ENCODE measurements around the gene BBS2.
A peak's percentile ranks its signal among the peaks of the same experiment; 100 is the strongest.

BBS2 gene

DNA sequence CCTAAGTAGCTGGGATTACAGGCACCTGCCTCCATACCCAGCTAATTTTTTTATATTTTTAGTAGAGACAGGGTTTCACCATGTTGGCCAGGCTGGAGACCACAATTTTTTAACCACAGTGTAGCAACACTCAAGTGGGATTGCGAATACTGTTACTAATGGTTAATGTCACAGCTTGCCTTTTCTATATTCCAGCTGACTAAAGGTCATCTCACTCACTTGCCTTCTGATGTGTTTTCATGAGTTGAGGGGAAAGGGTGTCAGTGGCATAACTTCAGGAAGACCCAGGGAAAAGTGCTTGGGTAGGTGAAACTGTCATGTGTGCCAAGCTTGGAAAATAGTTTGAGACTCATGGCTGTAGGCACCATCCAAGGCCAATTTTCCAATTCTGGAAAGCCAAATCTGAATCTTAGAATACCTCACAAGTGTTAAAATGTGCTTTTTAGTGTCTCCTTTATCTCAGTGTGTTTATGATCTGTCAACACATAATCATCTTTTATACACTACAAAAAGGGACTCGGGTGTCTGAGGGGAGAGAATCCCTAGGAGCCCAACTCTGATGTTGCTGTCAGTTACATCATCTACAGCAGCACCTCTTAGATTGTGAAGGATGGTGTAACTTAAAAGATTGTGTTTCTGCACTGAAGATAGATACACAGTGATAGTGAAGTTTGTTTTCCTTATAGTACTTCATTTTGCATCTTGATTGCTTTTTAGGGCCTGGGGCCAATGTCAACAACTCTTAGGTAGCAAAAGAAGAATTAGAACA lies 41.4 kb downstream of the BBS2 start:
- no peak for DNase-seq (ENCODE audit: low read depth in 2 of 2)

DNA sequence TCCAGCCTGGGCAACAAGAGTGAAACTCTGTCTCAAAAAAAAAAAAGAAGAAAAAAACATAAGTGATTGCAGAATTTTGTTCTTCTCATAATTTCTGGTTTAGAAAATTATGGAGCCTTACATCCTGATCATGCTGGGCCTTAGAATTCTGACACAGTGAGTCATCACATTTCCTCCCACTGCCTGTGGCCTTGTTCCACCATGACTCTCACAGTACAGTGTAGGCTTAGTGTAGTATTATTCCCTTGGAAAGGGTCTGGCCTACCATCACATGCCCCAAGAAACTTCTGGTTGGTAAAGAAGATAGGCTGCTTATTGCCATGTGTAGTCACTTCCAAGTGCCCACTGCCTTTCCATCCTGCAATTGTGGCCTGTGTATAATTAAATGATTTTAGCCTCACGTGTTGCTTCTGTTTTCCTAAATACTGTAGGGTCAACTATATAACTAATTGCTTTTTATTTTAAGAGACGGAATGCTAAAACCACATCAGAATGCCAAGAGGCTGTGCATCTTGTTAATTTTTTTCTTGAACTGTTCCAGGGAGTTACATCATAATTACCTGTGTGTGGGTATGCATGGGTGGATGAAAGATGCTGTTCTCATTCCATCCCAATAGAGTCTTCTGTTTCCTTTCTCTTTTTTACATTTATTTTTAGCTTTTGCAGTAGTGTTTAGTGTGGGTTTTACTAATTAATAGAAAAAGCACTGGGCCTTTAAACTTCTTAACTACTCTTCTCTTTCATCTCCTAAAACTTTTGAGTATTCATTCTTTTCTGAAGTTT lies 42.5 kb downstream of the BBS2 start:
- no peak for DNase-seq (ENCODE audit: low read depth in 2 of 2)

DNA sequence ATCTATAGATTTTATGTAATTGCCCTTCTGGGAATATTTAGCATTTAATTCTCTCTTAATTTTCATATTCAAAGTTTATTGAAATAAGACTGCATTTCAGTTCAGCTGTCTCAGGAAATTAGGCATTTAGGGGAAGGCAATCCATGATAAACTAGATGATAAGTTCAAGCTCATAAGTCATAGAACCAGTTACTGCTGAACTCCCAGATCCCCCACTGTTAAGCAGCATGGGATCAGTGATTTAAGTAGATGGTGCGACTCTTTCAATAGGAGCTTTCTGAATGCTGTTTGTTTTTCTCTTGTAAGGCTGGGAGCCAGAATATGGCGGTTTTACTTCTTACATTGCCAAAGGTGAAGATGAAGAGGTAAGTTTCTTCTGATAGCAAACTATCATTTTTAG lies 44.6 kb downstream of the BBS2 start:
- no peak for DNase-seq (ENCODE audit: low read depth in 2 of 2)

DNA sequence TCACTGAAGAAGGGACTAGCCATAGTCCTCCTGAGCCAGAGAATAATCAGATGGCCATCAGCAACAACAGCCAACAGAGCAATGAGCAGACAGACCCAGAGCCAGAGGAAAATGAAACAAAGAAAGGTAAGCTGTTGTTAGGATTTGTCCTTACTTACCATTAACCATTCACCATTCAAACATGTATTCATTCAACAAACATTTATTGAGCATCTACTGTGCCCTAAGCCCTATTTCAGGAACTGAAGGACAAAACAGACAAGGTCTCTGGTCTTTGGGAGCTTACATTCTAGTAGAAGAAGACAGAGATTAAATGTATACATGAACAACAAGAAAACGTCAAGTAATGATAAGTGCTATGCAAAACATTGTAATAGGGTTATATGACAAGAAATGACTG lies 49.2 kb downstream of the BBS2 start:
- no peak for DNase-seq (ENCODE audit: low read depth in 2 of 2)

DNA sequence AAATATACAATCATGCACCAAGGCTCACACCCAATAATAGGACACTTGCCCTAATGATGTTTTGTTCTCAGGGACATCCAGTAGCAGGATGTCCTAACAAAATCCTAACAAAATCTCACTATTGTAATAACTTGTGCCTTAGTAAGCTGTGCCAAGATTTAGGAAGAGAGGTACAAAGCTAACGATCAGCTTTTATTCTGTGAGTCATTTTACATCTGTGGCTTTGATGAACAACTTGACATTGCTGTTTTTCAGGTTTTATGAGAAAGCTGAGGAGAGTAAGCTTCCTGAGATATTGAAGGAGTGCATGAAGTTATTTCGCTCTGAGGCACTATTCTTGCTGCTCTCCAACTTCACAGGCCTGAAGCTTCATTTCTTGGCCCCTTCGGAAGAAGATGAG lies 49.6 kb downstream of the BBS2 start:
- DNase-seq (ENCODE audit: low read depth in 2 of 2), result no peak

DNA sequence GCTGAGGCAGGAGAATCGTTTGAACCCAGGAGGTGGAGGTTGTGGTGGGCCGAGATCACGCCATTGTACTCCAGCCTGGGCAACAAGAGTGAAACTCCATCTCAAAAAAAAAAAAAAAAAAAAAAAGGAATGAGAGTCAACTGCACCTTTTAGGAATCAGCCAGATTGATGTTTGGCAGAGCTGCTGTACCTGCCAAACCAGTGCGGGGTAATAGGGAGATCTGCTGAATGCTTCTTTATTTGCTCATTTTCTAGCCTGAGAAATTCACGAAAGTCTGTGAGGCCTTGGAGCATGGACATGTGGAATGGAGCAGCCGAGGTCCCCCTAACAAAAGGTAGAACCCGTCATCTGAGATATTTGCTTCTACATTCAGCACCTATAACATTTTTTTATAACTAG lies 50.1 kb downstream of the BBS2 start:
- DNase-seq (ENCODE audit: low read depth in 2 of 2), result no peak

DNA sequence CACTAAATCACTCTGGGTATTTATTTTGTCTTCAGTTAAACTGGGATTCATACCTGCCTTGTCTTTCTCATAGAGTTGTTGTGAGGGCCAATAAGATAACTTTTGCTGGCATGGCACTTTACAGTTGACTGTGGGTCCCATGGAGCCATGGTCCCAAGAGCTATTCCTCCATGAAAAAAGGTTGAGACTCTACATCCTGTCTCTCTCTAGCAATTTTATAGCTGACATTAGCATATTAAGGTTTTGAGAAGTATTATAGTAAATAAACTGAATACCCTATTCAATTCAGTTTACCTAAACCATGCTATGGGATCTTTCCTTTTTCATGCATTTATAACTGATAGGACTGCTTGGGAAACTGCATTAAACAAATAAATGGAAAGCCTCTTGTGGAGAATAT lies 51.0 kb downstream of the BBS2 start:
- no peak for DNase-seq (ENCODE audit: low read depth in 2 of 2)

DNA sequence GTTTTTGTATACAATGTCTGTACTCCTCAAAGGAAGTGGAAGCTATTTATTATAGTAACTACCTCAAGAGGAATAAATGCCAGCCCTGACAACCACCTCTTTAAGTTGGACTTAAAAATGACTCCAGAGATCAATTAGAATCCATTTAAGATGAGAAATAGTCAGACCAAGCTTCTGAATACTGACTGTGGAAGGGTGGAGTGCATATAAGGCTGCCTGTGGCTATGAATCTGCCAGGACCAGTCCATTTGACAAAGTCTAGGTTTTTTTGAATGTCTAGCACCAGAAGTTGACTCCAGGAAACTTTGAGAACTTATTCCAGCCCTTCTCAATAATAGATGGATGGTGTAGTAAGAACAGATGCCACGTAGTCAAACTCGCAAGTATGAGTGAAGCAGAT lies 53.5 kb downstream of the BBS2 start:
- DNase-seq (ENCODE audit: low read depth in 2 of 2), result no peak

DNA sequence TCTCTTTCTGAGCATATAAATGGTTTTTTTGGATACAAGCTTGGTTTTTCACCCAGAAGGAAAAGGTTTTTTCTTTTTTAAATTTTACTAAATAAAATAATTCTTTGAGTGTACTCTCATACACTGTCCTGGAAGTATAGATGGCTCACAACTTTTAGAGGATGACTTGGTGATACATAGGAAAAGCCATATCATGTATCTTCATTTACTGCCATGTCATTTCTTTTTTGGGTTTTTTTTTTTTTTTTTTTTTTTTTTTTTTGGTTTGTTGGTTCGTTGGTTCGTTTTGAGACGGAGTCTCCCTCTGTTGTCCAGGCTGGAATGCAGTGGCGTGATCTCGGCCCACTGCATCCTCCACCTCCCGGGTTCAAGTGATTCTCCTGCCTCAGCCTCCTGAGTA lies 56.7 kb downstream of the BBS2 start:
- no peak for DNase-seq (ENCODE audit: low read depth in 2 of 2)

DNA sequence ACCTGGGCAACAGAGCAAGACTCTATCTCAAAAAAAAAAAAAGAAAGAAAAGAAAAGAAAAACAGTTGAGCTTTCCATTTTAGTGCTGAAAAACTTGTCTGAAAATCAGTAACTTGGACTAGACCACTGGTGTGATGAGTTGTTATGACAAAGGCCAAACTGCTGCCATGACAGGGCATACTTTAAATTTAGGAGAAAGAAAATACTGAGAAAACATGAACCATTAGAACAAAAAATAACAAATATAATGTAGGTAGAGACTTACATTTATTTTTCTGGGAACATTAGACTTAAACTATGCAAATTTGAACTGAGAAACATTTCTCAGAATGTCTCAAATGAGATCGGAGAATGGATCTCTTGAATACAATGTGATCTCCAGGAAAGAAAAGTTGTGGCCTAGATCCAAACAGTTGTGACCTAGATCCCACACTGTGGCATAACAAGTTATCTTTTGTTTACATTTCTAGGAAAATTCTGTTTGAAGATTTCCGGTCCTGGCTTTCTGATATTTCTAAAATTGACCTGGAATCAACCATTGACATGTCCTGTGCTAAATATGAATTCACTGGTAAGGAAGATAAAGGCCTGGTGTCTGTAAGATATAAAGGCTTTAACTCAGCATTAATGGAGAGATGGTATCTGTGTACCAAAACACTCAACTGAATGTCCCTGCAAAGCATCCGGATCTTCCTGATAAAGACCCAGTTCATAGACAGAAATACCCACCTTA lies 57.6 kb downstream of the BBS2 start:
- DNase-seq (ENCODE audit: low read depth in 2 of 2), result no peak

DNA sequence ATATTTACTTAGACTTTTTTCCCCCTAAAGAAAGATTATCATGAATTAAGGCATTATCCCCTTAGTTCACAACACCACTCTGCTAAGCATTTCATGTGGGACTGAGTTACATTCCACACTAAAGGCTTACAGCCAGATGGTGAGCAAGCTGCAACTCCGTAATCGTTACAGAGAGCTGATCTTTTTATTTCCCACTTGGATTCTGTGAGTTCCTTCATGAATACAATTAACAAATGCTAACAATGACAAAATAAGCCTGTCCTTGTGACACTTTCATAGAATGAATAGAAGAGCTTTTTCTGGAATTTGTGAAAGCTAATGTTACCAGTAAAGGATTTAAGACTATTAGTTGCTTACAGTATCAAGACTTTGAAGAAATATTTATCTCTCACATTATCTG lies 59.7 kb downstream of the BBS2 start:
- no peak for DNase-seq (ENCODE audit: low read depth in 2 of 2)

DNA sequence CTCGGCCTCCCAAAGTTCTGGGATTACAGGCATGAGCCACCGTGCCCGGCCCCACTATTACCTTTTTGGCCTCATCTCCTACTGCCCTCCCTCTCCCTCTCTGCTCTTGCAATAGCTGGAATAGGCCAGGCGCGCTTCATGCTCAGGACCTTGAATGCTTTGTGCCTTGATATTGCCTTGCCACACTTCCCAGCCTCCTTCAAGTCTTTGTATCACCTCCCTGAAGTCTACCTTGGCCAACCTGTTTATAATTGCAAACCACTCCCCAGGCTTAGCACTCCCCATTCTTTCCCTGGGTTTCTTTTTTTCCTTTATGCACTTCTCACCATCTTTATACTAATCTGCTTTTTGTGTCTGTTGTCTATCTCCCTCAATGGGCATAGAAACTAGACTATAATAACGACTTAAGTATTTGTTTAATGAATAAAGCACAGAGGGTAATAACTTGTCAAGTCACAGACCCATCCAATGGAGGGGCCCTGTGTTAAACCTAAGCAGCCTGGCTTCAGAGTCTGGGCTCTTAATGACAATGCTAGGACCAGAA lies 61.8 kb downstream of the BBS2 start:
- DNase-seq (ENCODE audit: low read depth in 2 of 2), result no peak

DNA sequence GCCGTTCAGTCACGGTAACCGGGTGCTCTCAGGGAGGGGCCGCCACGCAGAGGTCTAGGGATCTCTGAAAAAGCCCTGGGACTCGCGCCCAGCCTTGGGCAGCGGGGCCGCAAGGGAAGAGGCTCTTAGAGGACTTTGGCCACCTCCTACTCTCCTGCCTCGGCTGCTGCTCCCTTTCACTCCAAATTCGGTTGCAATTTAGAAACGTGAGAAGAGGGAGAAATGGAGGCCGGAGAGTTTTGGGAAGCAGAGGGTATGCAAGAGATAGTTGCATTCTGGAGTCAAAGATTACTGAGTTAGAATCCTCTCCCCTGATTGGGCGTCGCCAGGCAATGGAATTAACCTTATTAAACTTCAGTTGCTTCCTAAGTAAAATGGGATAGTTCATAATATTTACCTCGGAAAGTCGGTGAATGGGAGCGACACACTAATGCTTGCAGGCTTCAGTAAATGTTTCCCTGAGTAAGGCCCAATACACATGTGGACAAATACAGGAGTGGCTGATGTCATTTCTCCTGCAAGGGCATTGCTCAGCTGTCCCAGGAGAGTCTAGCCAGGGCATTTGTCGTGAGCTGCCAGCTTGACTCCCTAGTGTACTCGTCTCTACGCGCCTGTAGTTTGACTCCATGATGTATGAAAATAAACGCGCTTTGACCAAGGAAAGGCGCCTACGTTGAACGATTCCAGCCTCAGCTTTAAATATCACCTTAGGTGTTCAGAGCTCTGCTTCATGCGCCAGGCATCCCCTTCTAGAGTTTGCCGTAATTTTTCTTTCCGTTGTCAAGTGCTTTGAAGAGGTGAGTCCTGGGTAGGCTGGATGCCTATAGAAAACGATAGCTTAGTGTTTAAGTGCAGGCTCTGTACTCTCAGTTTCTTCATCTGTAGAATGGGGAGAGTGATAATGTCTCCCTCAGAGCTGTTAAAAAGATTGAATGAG lies 67.8 kb downstream of the BBS2 start:
- DNase-seq (ENCODE audit: low read depth in 2 of 2), result no peak

DNA sequence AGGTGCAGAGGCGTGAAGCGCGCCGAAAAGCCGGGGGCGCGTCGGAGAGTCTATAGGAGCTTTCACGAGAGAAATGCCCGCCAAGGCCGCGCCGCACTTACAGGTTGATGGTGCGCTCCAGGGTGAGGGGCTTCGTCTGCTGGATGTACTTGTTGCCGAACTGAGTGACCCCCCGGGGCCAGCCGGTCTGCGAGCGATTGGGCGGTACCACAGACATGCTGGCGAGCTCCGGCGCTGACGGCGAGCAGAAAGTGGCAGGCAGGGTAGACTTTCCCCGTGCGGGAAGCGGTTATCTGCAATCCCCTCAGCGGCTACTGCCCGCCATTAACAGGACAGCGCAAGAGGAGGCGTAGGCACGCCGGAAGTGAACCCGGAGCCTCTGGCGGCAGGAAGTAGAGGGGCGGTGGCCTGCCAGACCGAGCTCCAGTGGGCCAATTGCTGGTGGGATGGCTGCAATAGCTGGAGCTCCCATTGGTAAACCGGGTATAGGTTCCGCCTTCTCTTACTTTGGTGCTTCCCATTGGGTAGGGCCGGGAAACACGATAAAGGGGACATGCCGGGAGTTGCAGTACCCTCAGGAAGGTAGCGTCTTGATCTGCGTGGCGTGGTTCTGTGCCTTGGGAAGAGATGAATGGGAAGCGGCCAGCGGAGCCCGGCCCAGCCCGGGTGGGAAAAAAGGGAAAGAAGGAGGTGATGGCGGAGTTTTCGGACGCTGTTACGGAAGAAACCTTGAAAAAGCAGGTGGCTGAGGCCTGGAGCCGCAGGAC lies 68.7 kb downstream of the BBS2 start, which contains the start of the genes NUDT21 and OGFOD1:
Gene NUDT21 (minus strand): TSS at position 347 of the 767 bp plus-strand sequence. CDS start 130 bp downstream, at position 217.
Gene OGFOD1 (plus strand): TSS at position 569 of the 767 bp plus-strand sequence. CDS start 59 bp downstream, at position 628.
- peak; percentile 89 to 90 for DNase-seq (ENCODE audit: low read depth in 2 of 2)

DNA sequence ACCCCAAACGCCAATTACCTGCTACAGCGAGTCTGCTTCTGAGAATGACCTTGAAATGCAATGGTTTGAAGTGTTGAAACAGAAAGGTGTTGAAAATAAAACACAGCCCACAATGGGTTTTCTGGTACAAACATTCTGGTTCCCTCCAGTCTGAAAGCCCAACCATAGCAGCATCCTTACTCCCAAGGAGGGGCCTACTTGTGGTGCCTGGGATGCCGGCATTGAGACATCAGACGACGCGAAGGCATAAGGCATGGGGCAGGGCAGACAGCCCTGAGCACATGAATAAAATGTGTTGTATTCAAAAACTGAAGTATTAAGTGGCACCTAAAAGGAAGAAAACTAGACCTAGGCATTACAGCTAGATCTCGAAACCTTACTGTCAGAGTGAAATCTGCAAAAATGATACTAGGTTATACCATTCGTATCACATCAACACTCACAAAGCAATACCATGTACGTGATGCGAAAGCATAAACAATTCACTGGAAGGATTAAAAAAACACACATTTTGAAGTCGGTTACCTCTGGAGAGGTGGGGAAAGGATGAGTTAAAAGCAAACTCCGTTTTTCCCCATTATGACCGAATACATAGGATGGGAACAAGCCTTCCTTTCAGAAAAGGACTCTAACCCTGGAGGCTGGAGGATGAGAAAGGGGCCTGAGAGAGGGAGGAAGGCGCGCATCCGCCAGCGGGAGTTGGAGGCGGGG lies 69.4 kb downstream of the BBS2 start:
- DNase-seq (ENCODE audit: low read depth in 2 of 2), result no peak

DNA sequence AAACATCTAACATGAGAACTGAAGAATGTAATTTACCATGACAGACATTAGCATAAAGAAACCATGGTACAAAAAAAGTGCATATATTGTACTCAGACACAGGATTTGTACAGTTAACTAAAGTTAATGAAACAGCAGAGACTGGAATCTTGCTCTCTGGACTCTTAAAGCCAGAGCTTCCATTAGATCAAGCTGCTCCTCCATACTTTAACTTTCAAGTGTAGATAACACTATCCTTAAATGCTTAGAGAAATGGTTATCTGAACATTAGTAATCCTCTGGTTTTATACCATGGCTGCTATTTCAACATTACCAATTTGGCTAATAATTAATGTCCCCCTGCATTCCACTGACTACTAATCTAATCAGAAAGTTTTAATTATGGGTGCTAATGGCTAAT lies 71.8 kb downstream of the BBS2 start:
- no peak for DNase-seq (ENCODE audit: low read depth in 2 of 2)

DNA sequence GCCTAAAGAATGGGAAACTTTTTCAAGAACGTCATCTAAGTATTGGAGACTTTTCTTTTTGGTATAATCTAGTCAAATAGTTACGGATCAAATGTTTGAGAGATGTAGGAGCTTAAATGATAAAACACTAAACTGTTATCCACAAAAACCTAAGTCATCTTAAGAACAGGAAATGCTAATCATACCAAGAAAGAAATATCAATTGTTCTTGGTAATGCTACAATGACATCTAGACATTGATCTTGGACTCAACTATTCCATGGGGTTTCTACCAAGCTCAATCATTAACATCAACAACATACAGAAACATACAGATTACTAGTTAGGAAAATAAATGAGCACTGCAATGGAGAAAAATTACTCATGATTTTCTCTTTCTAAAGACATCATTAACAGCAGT lies 72.5 kb downstream of the BBS2 start:
- DNase-seq (ENCODE audit: low read depth in 2 of 2), result no peak

DNA sequence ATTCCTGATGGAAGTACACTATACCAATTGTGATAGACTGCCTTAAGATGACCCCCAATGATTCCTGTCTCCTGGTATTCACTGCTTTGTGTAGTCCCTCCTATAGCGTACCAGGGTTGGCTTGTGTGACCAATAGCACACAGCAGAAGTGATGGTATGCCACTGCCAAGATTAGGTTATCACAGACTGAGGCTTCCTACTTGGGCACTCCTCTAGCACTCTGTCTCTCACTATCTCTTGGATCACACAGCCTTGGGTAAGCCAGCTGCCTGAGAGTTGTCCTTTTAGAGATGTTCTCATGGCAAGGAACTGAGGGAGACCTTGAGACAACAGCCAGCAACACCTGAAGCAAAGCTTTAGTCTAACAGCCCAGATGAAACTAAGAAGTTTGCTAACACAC lies 81.8 kb downstream of the BBS2 start:
- no peak for DNase-seq (ENCODE audit: low read depth in 2 of 2)

DNA sequence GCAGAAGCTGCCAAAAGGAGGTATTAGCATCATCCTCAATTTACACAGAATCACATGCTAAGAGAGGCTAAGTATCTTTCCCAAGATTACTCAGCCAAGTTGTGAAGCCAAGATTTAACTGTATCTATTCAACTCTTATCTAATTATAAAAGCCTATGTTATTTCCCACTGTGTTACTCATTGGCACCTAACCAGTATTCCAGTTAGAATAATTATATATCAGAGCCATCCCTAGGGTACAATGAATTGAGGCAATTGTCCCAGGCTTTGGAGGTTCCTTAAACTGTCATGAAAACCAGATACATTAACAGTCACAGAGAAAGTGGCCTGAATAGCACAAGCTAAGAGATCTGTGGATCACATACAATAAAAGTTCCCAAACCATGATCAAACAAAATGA lies 83.6 kb downstream of the BBS2 start:
- DNase-seq (ENCODE audit: low read depth in 2 of 2), result no peak

All from stimulated activated CD8-positive, alpha-beta memory T cell treated with anti-CD3 and anti-CD28 coated beads, Interleukin-15, amount 100 ng/mL, for 48 hours (primary cell).